Limb (tissue), 2 donors: ENCODE results near the gene IFRD2.
"Not testable (repeated sequence)": the region's sequence is repeated elsewhere in the genome, so short reads cannot be mapped to it uniquely, and the experiment has no call there.

ENCODE experiments used
- DNase-seq, 2 donors: peaks; one replicate each; pipeline ENCODE4 v3.0.0-alpha.2; 2016; ENCODE audit errors: extremely low spot score in 2 of 2

IFRD2 gene

GRCh38 chr3:50286322-50287227 is 5.7 kb downstream of the IFRD2 start:
- DNase-seq, result no peak

- not testable (repeated sequence) for DNase-seq
Measured at GRCh38 chr3:50284121-50284520, 8.1 kb downstream of the IFRD2 start.

DNA sequence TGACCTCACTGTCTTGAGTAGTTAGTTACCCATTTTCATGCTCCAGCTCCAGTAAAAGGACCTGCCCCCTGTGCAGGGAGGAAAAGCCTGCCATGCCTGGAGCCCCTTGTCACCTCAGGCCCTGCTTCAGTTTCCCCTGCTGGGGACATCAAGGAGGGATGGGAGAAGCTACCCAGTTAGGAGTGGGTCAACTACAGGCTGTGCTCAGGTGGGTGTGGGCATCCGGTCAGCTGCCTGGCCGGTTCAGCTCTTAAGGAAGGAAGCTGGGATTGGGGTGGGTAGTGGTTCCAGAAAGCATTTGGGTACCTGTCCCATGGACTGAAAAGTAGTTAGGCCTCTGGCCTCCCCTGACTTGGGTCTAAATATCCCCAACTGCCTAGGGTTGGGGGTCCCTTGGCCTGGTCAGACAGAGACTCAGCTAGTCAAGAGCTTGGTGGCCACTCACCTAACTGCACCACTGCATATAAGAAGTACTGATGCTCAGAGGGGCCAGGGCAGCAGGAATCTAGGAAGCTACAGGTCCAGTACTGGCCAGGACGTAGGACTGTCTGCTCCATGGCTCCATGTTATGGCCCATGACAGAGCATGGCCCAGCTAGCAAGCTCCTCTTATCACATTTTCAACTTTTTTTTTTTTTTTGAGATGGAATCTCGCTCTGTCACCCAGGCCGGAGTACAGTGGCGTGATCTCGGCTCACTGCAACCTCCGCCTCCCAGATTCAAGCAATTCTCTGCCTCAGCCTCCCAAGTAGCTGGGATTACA is 12.8 kb downstream of the IFRD2 start:
- DNase-seq, result no peak

DNA sequence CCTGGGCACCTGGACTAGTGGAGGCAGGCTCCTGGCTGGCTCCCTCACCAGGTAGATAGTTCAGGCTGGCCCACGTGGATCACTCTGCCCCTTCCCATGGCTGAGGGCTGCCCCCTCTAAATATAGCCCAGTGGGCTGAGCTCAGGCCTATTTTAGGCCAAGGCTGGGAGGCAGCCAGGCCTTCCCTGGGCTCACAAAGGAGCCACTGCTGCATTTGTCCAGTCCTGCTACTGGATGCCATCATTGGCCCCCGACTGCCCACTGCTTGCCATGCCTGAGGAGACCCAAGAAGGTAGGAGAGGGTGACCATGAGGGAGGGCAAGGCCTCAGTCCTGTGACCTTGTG is 13.4 kb downstream of the IFRD2 start, which contains the start of gene LSMEM2:
TSS of gene LSMEM2 (plus strand) at position 208 of the 345 bp plus-strand sequence. CDS start at position 235, 27 bp downstream.
- no peak for DNase-seq

DNA sequence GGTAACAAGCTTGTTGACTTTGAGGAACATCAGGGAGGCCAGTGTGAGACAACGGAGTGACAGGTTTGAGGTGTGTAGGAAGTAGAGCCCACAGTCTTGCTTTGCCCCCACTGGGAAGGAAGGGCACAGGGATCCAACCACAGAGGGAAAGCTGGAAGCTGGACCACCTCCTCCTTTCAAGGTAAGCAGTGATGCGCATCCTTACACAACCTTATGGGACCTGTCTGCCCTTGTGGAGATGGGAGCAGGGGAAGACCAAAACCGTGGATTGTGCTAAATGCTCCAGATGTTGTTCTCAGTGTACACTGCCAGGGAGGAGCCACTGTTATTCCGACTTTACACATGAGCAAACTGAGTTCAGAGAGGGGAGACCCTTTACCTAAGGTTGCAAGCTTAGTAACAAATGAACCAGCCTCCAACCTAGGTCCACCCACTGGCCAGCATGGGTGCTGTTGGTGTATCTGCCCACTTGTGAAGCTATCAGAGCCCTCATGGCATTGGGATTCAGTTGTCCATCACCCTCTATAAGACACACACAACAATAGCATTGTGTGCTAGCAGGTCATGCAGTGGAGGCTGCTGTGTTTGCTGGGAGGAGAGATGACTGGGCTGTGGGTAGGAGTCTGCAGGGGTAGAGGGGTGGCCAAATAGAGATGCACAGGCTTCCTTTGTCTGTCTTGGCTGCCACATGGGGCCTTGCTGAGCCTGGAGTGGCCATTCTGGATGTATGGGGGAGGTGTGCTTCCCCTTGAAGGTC is 13.9 kb downstream of the IFRD2 start:
- no peak for DNase-seq

GRCh38 chr3:50276762-50277101 is 15.5 kb downstream of the IFRD2 start:
- DNase-seq, result no peak

GRCh38 chr3:50275996-50276761 is 16.1 kb downstream of the IFRD2 start:
- peak in 1 of 2 donors; percentile 41 for DNase-seq

GRCh38 chr3:50275141-50275995 is 16.9 kb downstream of the IFRD2 start:
- peak in 1 of 2 donors; percentile 51 for DNase-seq

GRCh38 chr3:50274371-50275104 is 17.7 kb downstream of the IFRD2 start:
- DNase-seq, result peak in 1 of 2 donors; percentile 68

GRCh38 chr3:50273689-50274065 is 18.6 kb downstream of the IFRD2 start:
- no peak for DNase-seq

DNA sequence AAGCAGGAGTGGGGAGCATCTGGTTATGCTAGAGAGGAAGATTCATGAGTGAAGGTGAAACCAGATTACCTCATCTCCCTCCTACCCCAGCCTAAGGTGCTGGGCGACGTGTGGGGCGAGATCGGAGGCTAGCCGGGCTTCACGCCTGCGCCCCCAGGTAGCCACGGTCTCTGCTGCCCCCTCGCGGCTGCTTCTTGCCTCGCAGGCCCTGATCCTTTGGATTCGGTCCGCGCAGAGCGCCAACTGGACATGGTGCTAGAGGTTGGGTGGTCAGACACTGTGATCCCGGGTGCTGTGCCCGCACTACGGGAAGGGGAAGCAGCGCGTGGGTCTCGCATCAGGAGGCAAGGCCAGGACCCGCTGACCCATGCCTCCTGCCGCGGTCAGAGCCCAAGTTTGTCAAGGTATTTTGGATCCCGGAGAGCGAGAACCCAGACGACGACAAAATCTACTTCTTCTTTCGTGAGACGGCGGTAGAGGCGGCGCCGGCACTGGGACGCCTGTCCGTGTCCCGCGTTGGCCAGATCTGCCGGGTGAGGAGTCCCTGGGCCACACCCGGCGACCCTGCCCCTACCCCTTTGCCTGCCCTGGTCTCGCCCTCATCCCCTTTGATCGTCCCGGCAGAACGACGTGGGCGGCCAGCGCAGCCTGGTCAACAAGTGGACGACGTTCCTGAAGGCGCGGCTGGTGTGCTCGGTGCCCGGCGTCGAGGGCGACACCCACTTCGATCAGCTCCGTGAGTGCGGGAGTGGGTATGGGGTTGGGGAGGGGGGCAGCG is 19.1 kb downstream of the IFRD2 start:
- DNase-seq, result peak; percentile 70 to 93

DNA sequence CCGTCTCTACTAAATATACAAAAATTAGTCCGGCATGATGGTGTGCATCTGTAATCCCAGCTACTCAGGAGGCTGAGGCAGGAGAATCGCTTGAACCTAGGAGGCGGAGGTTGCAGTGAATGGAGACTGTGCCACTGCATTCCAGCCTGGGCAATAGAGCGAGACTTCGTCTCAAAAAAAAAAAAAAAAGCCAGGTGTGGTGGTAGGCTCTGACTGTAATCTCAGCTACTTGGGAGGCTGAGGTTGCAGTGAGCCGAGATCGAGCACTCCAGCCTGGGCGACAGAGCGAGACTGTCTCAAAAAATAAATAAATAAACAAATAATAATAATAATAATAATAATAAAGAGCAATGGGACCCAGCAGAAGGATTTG is 19.7 kb downstream of the IFRD2 start:
- DNase-seq, result not testable (repeated sequence)

DNA sequence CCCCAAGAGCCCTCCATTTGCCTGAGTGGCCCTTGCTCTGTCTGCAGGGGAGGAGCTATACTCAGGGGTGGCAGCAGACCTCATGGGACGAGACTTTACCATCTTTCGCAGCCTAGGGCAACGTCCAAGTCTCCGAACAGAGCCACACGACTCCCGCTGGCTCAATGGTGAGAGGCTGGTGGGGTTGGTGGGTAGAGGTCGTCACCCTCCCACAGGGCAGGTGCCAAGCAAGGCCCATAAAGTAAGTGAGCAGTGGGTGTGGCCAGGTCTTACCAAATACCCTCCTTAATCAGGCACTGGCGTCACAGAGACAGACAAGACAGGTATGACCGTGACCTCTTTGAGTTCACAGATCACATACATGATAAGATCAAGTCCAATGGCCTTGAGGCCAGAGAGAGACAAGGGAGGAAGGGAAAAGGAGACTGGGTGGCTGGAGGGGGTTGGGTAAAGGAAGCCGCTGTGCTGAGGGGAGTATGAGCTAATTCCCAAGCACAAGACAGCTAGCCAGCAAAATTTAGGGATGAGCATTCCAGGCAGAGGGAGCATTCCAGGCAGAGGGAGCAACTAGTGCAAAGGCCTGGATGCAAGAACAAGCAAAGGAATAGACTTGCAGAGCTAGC is 20.8 kb downstream of the IFRD2 start:
- DNase-seq, result no peak

- DNase-seq, result no peak
Measured at GRCh38 chr3:50270422-50271224, 21.6 kb downstream of the IFRD2 start.

GRCh38 chr3:50269977-50270413 is 22.2 kb downstream of the IFRD2 start:
- DNase-seq, result no peak

- no peak for DNase-seq
Measured at GRCh38 chr3:50269460-50269859, 22.8 kb downstream of the IFRD2 start.

- DNase-seq, result peak in 1 of 2 donors; percentile 55
Measured at GRCh38 chr3:50268703-50269451, 23.4 kb downstream of the IFRD2 start, which contains the start of gene SEMA3B. Gene SEMA3B, plus strand, starts transcription at chr3:50269147. Its CDS starts 94 bp downstream, at chr3:50269241.
